ENCODE measurements around the gene ESYT1. TPM values are rescaled to one million over a fixed set of nuclear protein-coding genes. Genes with fewer than 3 reads are reported as not detected.

Gene ESYT1, protein sequence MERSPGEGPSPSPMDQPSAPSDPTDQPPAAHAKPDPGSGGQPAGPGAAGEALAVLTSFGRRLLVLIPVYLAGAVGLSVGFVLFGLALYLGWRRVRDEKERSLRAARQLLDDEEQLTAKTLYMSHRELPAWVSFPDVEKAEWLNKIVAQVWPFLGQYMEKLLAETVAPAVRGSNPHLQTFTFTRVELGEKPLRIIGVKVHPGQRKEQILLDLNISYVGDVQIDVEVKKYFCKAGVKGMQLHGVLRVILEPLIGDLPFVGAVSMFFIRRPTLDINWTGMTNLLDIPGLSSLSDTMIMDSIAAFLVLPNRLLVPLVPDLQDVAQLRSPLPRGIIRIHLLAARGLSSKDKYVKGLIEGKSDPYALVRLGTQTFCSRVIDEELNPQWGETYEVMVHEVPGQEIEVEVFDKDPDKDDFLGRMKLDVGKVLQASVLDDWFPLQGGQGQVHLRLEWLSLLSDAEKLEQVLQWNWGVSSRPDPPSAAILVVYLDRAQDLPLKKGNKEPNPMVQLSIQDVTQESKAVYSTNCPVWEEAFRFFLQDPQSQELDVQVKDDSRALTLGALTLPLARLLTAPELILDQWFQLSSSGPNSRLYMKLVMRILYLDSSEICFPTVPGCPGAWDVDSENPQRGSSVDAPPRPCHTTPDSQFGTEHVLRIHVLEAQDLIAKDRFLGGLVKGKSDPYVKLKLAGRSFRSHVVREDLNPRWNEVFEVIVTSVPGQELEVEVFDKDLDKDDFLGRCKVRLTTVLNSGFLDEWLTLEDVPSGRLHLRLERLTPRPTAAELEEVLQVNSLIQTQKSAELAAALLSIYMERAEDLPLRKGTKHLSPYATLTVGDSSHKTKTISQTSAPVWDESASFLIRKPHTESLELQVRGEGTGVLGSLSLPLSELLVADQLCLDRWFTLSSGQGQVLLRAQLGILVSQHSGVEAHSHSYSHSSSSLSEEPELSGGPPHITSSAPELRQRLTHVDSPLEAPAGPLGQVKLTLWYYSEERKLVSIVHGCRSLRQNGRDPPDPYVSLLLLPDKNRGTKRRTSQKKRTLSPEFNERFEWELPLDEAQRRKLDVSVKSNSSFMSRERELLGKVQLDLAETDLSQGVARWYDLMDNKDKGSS
- 127 and 142 TPM in 2 replicates for total RNA-seq
- long read RNA-seq, full-length matches to known transcripts = 141 of 247 reads
- long read RNA-seq, partial matches to known transcripts = 81 of 247 reads
- long read RNA-seq, other reads (novel, unspliced or antisense) = 25 of 247 reads

DNA sequence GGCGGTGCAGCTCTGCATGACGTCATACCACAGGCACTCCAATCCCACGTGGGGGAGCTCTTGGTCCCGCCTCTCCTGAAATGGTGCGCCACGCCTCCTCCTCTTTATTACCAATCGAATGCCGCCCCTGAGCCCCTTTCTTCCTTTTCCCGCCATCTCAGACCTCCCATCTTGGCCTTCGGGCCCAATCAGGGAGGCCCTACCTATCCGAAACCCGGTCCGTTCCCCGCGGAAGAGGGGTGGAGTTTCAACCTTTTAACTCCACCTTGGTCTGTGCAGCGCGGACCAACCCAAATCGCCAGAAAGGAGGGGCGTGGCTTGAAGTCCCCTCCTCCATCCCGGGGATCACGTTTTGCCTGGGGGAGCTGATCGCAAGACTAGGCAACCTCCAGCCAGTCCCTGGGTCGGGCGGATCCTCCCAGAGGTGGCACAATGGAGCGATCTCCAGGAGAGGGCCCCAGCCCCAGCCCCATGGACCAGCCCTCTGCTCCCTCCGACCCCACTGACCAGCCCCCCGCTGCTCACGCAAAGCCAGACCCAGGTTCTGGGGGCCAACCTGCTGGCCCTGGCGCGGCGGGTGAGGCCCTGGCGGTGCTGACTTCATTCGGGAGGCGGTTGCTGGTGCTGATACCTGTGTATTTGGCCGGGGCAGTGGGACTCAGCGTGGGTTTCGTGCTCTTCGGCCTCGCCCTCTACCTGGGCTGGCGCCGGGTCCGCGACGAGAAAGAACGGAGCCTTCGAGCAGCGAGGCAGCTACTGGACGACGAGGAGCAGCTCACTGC is at the start of gene ESYT1:
Gene ESYT1, plus strand, starts transcription at position 380 of the 782 bp plus-strand sequence. Its CDS starts 53 bp downstream, at position 433.
- no peak for TF ChIP-seq CTCF (IDR thresholded peaks at IDR 0.05)
- peak within 1 kb of the TSS; percentile 98 for H3K4me3 Mint-ChIP-seq (ENCODE audit: unreplicated experiment)
- no peaks in the 10 kb centered on the region for H3K27me3 Mint-ChIP-seq (ENCODE audit: unreplicated experiment)
- H3K4me1 Mint-ChIP-seq (ENCODE audit: unreplicated experiment) = peaks cover 36% of the 10 kb centered on the region
- peak within 1 kb of the TSS; percentile 90 for H3K27ac Mint-ChIP-seq (ENCODE audit: unreplicated experiment)
- H3K36me3 Mint-ChIP-seq (ENCODE audit: unreplicated experiment) = peaks cover 16% of the 10 kb centered on the region
- no peaks in the 10 kb centered on the region for H3K9me3 Mint-ChIP-seq (ENCODE audit: unreplicated experiment)
- peak; percentile 99 for DNase-seq (ENCODE audit: extremely low spot score, unreplicated experiment)

- Mint-ChIP-seq H3K4me1 (ENCODE audit: unreplicated experiment) (peaks cover 7% of the 10 kb centered on the region), H3K27me3 (ENCODE audit: unreplicated experiment) (no peaks in the 10 kb centered on the region), H3K36me3 (ENCODE audit: unreplicated experiment) (no peaks in the 10 kb centered on the region), H3K4me3 (ENCODE audit: unreplicated experiment) (peak overlapping the region; percentile 76), H3K27ac (ENCODE audit: unreplicated experiment) (peak overlapping the region; percentile 85), H3K9me3 (ENCODE audit: unreplicated experiment) (no peaks in the 10 kb centered on the region)
- no peak for DNase-seq (ENCODE audit: extremely low spot score, unreplicated experiment)
- no peak for TF ChIP-seq CTCF (IDR thresholded peaks at IDR 0.05)
Observed at GRCh38 chr12:56078427-56078826, 49.6 kb upstream of the ESYT1 start.

DNA sequence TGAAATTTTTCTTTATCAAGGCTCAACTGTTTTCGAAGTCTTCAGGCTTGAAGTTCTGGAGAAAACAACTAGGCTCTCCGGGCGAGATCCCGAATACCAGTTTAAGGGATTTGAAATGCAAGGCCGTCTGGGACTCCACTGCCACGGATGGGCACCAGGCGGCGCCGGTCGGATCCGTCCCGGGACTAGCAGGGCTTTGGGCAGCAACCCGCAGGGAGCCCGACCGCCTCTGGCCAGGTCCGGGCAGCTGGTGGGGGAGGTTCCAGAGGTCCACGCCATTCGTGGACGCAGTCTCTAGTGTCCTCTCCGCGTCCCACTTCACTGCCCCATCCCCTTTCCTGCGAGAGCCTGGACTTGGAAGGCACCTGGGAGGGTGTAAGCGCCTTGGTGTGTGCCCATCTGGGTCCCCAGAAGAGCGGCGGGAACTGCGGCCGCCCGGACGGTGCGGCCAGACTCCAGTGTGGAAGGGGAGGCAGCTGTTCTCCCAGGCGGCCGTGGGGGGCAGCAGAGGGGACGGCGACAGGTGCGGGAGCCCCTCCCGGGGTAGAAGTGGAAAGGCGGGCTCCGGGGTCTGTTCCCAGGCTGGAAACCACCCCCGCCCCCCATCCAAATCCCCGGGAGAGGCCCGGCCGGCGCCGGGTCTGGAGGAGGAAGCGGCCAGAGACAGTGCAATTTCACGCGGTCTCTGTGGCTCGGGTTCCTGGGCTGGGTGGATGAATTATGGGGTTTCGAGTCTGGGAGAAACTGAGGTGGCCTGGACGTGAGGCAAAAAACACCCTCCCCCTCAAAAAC is 48.9 kb upstream of the ESYT1 start:
- no peaks in the 10 kb centered on the region for H3K36me3 Mint-ChIP-seq (ENCODE audit: unreplicated experiment)

More for the DNA sequence above, 48.9 kb upstream of the ESYT1 start:
- peak; percentile 81 for TF ChIP-seq CTCF (IDR thresholded peaks at IDR 0.05)
- Mint-ChIP-seq H3K27me3 (ENCODE audit: unreplicated experiment) (no peaks in the 10 kb centered on the region), H3K27ac (ENCODE audit: unreplicated experiment) (peak overlapping the region; percentile 85), H3K9me3 (ENCODE audit: unreplicated experiment) (no peaks in the 10 kb centered on the region), H3K4me1 (ENCODE audit: unreplicated experiment) (peaks cover 7% of the 10 kb centered on the region), H3K4me3 (ENCODE audit: unreplicated experiment) (peak overlapping the region; percentile 76)
- peak; percentile 96 for DNase-seq (ENCODE audit: extremely low spot score, unreplicated experiment)

Data from osteocyte (in vitro differentiated cells).